GM19397 (cell line): ENCODE data around the gene PRDM16.

ENCODE experiments used
- ATAC-seq: cut with Tn5 transposase; IDR thresholded peaks from one replicate; pipeline ENCODE4 v1.9.1; 2021; ENCODE audit warnings: mild to moderate bottlenecking, moderate library complexity; ENCODE audit not compliant: unreplicated experiment

PRDM16 gene

GRCh38 chr1:3120140-3120539, 51.1 kb downstream of the PRDM16 start:
- no peak for ATAC-seq

- no peak for ATAC-seq
Observed at GRCh38 chr1:3120994-3121393, 52.0 kb downstream of the PRDM16 start.

GRCh38 chr1:3121401-3122210, 52.6 kb downstream of the PRDM16 start:
- no peak for ATAC-seq

- no peak for ATAC-seq
Observed at GRCh38 chr1:3122311-3122710, 53.3 kb downstream of the PRDM16 start.

- no peak for ATAC-seq
Observed at GRCh38 chr1:3124246-3124645, 55.2 kb downstream of the PRDM16 start.

- ATAC-seq, result no peak
Observed at GRCh38 chr1:3125078-3125477, 56.1 kb downstream of the PRDM16 start.

- no peak for ATAC-seq
Observed at GRCh38 chr1:3125546-3126368, 56.8 kb downstream of the PRDM16 start.

GRCh38 chr1:3126756-3127678, 58.0 kb downstream of the PRDM16 start:
- ATAC-seq, result no peak

- ATAC-seq, result no peak
Observed at GRCh38 chr1:3127738-3128137, 58.7 kb downstream of the PRDM16 start.

- no peak for ATAC-seq
Observed at GRCh38 chr1:3128431-3129132, 59.6 kb downstream of the PRDM16 start.

GRCh38 chr1:3129133-3129490, 60.1 kb downstream of the PRDM16 start:
- no peak for ATAC-seq

- ATAC-seq, result no peak
Observed at GRCh38 chr1:3130268-3130667, 61.3 kb downstream of the PRDM16 start.

- ATAC-seq, result no peak
Observed at GRCh38 chr1:3132660-3133059, 63.7 kb downstream of the PRDM16 start.

GRCh38 chr1:3133686-3134085, 64.7 kb downstream of the PRDM16 start:
- ATAC-seq, result no peak

- no peak for ATAC-seq
Observed at GRCh38 chr1:3134381-3135072, 65.5 kb downstream of the PRDM16 start.

- no peak for ATAC-seq
Observed at GRCh38 chr1:3135073-3135702, 66.2 kb downstream of the PRDM16 start.

- no peak for ATAC-seq
Observed at GRCh38 chr1:3135744-3136455, 66.9 kb downstream of the PRDM16 start.

GRCh38 chr1:3136532-3136931, 67.5 kb downstream of the PRDM16 start:
- no peak for ATAC-seq
